ENCODE measurements around the gene VGLL3. TPM values are rescaled to one million over a fixed set of nuclear protein-coding genes. Genes with fewer than 3 reads are reported as not detected.

The VGLL3 gene
- total RNA-seq, 1 donor from 2014 or later: 1.9 TPM

GRCh38 chr3:86973440-86973839, 17.5 kb downstream of the VGLL3 start:
- no peaks in the 10 kb centered on the region for H3K36me3 Mint-ChIP-seq (ENCODE audit: insufficient read depth)
- no peak overlapping the region for H3K27ac Mint-ChIP-seq
- no peak for TF ChIP-seq CTCF (IDR thresholded peaks at IDR 0.05; ENCODE audit: unreplicated experiment)
- no peak for DNase-seq (ENCODE audit: low spot score, unreplicated experiment)
- no peak overlapping the region for H3K4me3 Mint-ChIP-seq (ENCODE audit: low read depth)
- peaks cover 6% of the 10 kb centered on the region for H3K9me3 Mint-ChIP-seq (ENCODE audit: low read depth)
- H3K27me3 Mint-ChIP-seq: no peaks in the 10 kb centered on the region
- H3K4me1 Mint-ChIP-seq (ENCODE audit: low read depth): no peaks in the 10 kb centered on the region

- H3K4me1 Mint-ChIP-seq (ENCODE audit: low read depth): no peaks in the 10 kb centered on the region
- H3K27ac Mint-ChIP-seq: no peak overlapping the region
- no peaks in the 10 kb centered on the region for H3K27me3 Mint-ChIP-seq
- peak; percentile 49 for TF ChIP-seq CTCF (IDR thresholded peaks at IDR 0.05; ENCODE audit: unreplicated experiment)
- no peak for DNase-seq (ENCODE audit: low spot score, unreplicated experiment)
- H3K4me3 Mint-ChIP-seq (ENCODE audit: low read depth): no peak overlapping the region
- H3K36me3 Mint-ChIP-seq (ENCODE audit: insufficient read depth): no peaks in the 10 kb centered on the region
- peaks cover 6% of the 10 kb centered on the region for H3K9me3 Mint-ChIP-seq (ENCODE audit: low read depth)
These were observed 21.3 kb downstream of the VGLL3 start for GRCh38 chr3:86969500-86970189.

- peaks cover 6% of the 10 kb centered on the region for H3K9me3 Mint-ChIP-seq (ENCODE audit: low read depth)
- no peak for DNase-seq (ENCODE audit: low spot score, unreplicated experiment)
- H3K27ac Mint-ChIP-seq: no peak overlapping the region
- H3K4me1 Mint-ChIP-seq (ENCODE audit: low read depth): no peaks in the 10 kb centered on the region
- TF ChIP-seq CTCF (IDR thresholded peaks at IDR 0.05; ENCODE audit: unreplicated experiment): no peak
- H3K4me3 Mint-ChIP-seq (ENCODE audit: low read depth): no peak overlapping the region
- H3K27me3 Mint-ChIP-seq: no peaks in the 10 kb centered on the region
- H3K36me3 Mint-ChIP-seq (ENCODE audit: insufficient read depth): no peaks in the 10 kb centered on the region
These were observed 22.6 kb downstream of the VGLL3 start for GRCh38 chr3:86968244-86968932.

GRCh38 chr3:86967062-86967461, 23.9 kb downstream of the VGLL3 start:
- Mint-ChIP-seq H3K4me3 (ENCODE audit: low read depth) (no peak overlapping the region), H3K36me3 (ENCODE audit: insufficient read depth) (no peaks in the 10 kb centered on the region), H3K27me3 (no peaks in the 10 kb centered on the region), H3K9me3 (ENCODE audit: low read depth) (peaks cover 6% of the 10 kb centered on the region), H3K27ac (no peak overlapping the region), H3K4me1 (ENCODE audit: low read depth) (no peaks in the 10 kb centered on the region)
- no peak for DNase-seq (ENCODE audit: low spot score, unreplicated experiment)
- no peak for TF ChIP-seq CTCF (IDR thresholded peaks at IDR 0.05; ENCODE audit: unreplicated experiment)

- H3K9me3 Mint-ChIP-seq (ENCODE audit: low read depth): peaks cover 5% of the 10 kb centered on the region
- no peak for DNase-seq (ENCODE audit: low spot score, unreplicated experiment)
- H3K36me3 Mint-ChIP-seq (ENCODE audit: insufficient read depth): no peaks in the 10 kb centered on the region
- no peaks in the 10 kb centered on the region for H3K27me3 Mint-ChIP-seq
- H3K27ac Mint-ChIP-seq: no peak overlapping the region
- no peak overlapping the region for H3K4me3 Mint-ChIP-seq (ENCODE audit: low read depth)
- peaks cover 5% of the 10 kb centered on the region for H3K4me1 Mint-ChIP-seq (ENCODE audit: low read depth)
- TF ChIP-seq CTCF (IDR thresholded peaks at IDR 0.05; ENCODE audit: unreplicated experiment): no peak
These were observed 25.8 kb downstream of the VGLL3 start for GRCh38 chr3:86965166-86965565.

Data from progenitor cell of endocrine pancreas (in vitro differentiated cells).